Measurements from ENCODE around the gene INPP5B. TPM values are rescaled to one million over a fixed set of nuclear protein-coding genes. Genes with fewer than 3 reads are reported as not detected.

The INPP5B gene
- total and polyA plus RNA-seq, 10 of the 15 experiments (the other 5 are each of a cell fraction or from before 2014, with no cell fraction given), result 10.9 to 54.4 (median 26.9) TPM

DNA sequence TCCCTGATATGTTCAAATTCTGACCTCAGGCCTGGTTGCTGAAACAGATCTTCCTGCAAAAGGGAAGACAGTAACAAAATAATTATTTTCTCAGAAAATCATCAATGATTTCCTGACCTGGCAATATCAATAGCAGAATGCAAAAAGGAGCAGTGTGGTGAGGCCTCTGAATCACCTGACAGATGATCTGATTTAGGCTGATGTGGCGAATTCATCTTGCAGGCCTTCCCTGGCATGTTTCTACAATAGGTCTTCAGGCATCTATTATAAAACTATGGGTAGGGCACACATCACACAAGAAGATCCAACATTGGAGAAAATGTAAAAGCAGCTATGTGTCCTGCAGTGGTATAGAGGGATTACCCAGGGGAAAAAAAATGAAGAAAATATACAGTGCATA is 80.4 kb downstream of the INPP5B start:
- no TSS peak for BruUV-seq (replicated peaks)
- DNase-seq (ENCODE audit: low read depth, low spot score), result no peak
- peaks cover 11 to 22% of the 10 kb centered on the region in 2 experiments for H3K36me3 ChIP-seq (ENCODE audit: control insufficient read depth in 2 of 2, insufficient read depth in 2 of 2, low read length in 1 of 2)
- RAD21 ChIA-PET (ENCODE audit: unreplicated experiment), result no interaction called here
- no peak overlapping the region for H3K4me3 ChIP-seq
- H3K4me2 ChIP-seq (ENCODE audit: control insufficient read depth, insufficient read depth), result no peak overlapping the region
- no peak for ATAC-seq
- no peaks in the 10 kb centered on the region for H3K4me1 ChIP-seq (ENCODE audit: control insufficient read depth, insufficient read depth, low read length)
- POLR2A ChIA-PET, result no interaction called here
- TF ChIP-seq ZZZ3 (IDR thresholded peaks at IDR 0.05; ENCODE audit: control insufficient read depth, insufficient read length, low read depth) (no peak), YBX1 (IDR thresholded peaks at IDR 0.05) (no peak), ETV6 (conservative IDR thresholded peaks at IDR 0.05 in 1 of 2, IDR thresholded peaks at IDR 0.05 in 1 of 2; ENCODE audit: borderline replicate concordance in 1 of 2, low read depth in 1 of 2) (no peak), GABPA (IDR thresholded peaks at IDR 0.05; ENCODE audit: low read depth) (no peak), FOXK2 (IDR thresholded peaks at IDR 0.05) (no peak)
- TF ChIP-seq, protein P1, sequence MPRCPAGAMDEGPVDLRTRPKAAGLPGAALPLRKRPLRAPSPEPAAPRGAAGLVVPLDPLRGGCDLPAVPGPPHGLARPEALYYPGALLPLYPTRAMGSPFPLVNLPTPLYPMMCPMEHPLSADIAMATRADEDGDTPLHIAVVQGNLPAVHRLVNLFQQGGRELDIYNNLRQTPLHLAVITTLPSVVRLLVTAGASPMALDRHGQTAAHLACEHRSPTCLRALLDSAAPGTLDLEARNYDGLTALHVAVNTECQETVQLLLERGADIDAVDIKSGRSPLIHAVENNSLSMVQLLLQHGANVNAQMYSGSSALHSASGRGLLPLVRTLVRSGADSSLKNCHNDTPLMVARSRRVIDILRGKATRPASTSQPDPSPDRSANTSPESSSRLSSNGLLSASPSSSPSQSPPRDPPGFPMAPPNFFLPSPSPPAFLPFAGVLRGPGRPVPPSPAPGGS (IDR thresholded peaks at IDR 0.05; ENCODE audit: borderline replicate concordance, insufficient read depth, low read depth, low read length, poor library complexity, severe bottlenecking), result no peak
- TF ChIP-seq, protein P2, sequence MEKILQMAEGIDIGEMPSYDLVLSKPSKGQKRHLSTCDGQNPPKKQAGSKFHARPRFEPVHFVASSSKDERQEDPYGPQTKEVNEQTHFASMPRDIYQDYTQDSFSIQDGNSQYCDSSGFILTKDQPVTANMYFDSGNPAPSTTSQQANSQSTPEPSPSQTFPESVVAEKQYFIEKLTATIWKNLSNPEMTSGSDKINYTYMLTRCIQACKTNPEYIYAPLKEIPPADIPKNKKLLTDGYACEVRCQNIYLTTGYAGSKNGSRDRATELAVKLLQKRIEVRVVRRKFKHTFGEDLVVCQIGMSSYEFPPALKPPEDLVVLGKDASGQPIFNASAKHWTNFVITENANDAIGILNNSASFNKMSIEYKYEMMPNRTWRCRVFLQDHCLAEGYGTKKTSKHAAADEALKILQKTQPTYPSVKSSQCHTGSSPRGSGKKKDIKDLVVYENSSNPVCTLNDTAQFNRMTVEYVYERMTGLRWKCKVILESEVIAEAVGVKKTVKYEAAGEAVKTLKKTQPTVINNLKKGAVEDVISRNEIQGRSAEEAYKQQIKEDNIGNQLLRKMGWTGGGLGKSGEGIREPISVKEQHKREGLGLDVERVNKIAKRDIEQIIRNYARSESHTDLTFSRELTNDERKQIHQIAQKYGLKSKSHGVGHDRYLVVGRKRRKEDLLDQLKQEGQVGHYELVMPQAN (conservative IDR thresholded peaks at IDR 0.05), result no peak
- TF ChIP-seq, protein P3, sequence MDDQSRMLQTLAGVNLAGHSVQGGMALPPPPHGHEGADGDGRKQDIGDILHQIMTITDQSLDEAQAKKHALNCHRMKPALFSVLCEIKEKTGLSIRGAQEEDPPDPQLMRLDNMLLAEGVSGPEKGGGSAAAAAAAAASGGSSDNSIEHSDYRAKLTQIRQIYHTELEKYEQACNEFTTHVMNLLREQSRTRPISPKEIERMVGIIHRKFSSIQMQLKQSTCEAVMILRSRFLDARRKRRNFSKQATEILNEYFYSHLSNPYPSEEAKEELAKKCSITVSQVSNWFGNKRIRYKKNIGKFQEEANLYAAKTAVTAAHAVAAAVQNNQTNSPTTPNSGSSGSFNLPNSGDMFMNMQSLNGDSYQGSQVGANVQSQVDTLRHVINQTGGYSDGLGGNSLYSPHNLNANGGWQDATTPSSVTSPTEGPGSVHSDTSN (IDR thresholded peaks at IDR 0.05; ENCODE audit: insufficient replicate concordance, low read depth, low read length), result no peak
- FAIRE-seq, result no peak
- in situ Hi-C loops (cut with MboI) (no loop called here), intact Hi-C loops (cut with micrococcal nuclease; ENCODE audit: unreplicated experiment) (no loop called here)
- no peak overlapping the region for H2AFZ ChIP-seq (ENCODE audit: control insufficient read depth, low read depth, low read length)
- H3K9ac ChIP-seq (ENCODE audit: control insufficient read depth, insufficient read depth, low read length), result no peak overlapping the region
- no peaks in the 10 kb centered on the region for H3K79me2 ChIP-seq (ENCODE audit: control insufficient read depth, insufficient read depth, low read length)
- H3K27ac ChIP-seq (ENCODE audit: control insufficient read depth, insufficient read depth), result no peak overlapping the region
- no peaks in the 10 kb centered on the region for H3K27me3 ChIP-seq (replicated peaks in 1 of 2; ENCODE audit: control insufficient read depth in 2 of 2, insufficient read depth in 2 of 2, low read length in 1 of 2)
- 92% methylated on average over 1 of the region's 1 CpG for WGBS (ENCODE audit: insufficient coverage, insufficient replicate concordance, low lambda C conversion rate, missing lambda C conversion rate)
- CTCF ChIA-PET, result no interaction called here
- SMC1A ChIA-PET (ENCODE audit: uncharacterized antibody, unreplicated experiment), result no interaction called here
- H4K20me1 ChIP-seq (ENCODE audit: control insufficient read depth, insufficient read depth), result no peaks in the 10 kb centered on the region
- H3K9me3 ChIP-seq (replicated peaks; ENCODE audit: control insufficient read depth, insufficient read depth, low read length), result no peaks in the 10 kb centered on the region
